ENCODE measurements around the gene MEGF8. TPM values are rescaled to one million over a fixed set of nuclear protein-coding genes. Genes with fewer than 3 reads are reported as not detected.
"Not testable (repeated sequence)": the region's sequence is repeated elsewhere in the genome, so short reads cannot be mapped to it uniquely, and the experiment has no call there.

MEGF8 gene
- polyA plus RNA-seq, 12 donors = 19.3 to 31.5 (median 23.5) TPM; not detected in 1

DNA sequence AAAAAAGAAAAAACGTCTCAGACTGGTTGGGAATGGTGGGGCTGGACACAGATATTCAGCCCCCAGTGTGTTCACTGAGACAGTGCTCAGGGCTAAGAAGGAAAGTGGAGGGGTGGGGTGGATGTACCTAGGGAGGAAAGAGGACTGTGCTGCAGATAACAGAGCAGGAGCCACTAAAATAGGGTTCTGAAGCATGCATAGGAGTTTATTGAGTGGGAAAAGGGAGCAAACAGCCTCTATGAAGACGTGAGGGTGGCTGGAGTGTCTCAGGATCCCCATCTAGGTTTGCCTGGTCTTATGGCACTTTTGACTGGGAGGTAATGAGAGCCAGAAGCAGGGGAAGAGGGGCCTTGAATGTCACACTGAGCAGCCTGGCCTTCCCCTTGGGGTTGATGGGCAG is 3.4 kb downstream of the MEGF8 start:
- DNase-seq = no peak

DNA sequence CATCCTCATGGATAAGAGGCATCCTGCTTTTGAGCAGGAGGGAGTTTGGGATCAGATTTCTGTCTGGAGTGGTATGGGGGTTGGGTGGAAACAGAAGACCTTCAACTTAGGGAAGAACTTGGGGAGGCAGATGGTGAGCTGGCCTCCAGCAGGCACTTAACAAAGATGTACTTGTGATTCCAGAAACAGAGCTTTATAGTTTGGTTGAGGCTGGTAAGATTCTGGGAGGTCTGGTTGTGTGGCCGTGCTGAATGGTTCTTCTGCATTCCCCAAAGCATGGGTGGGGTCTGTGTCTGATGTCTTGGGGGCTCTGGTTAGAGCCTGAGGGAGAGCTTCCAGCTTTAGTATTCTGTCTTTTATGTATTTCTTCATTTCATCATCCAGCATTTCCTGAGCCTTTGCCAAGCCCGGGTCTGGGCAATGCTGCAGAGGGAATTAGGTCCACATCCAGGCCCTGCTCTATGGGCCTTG is 4.8 kb downstream of the MEGF8 start:
- no peak for DNase-seq

DNA sequence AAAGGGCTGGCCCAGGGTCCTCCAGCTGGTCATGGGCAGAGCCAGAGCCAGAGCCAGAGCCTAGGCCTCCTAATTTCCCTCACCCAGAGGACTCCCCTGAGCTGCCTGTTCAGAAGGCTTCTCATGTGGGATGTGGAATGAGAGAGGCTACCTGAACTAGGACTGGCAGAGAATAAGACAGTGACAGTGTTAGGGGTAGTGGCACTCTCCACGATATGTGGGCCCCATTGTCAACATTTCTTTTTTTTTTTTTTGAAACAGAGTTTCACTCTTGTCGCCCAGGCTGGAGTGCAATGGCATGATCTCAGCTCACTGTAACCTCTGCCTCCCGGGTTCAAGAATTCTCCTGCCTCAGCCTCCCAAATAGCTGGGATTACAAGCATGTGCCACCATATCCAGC is 5.9 kb downstream of the MEGF8 start:
- DNase-seq = not testable (repeated sequence)

DNA sequence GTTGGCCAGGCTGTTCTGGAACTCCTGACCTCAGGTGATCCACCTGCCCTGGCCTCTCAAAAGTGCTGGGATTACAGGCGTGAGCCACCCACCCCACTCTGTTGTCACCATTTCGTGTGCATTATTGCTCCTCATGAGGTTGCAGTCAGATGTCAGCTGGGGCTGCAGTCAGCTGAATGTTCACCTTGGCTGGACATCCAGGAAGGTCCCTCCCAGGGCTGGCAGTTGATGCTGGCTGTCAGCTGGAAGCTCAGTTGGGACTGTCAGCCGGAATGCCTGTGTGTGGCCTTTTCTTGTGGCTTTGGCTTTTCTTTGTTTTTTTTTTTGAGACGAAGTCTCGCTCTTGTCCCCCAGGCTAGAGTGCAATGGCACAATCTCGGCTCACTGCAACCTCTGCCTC is 6.6 kb downstream of the MEGF8 start:
- DNase-seq = no peak

DNA sequence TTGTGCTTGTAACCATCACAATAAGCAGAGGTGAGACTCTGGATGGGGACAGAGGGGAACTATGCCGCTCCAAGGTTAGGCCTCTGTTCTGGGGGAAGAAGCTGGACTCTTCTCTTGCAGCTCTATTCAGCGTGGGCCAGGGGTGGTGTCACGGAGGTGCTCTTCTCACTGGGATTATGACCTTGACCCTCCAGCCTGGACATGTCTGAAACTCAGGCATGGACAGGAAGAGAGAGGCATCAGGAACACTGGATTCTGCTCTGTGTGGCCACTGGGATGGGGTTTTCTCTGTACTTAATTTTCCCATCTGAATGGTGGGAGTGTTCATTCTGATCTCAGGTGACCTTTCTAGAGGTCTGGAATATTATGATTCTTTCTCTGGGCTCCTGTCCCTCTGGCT is 7.6 kb downstream of the MEGF8 start:
- no peak for DNase-seq

DNA sequence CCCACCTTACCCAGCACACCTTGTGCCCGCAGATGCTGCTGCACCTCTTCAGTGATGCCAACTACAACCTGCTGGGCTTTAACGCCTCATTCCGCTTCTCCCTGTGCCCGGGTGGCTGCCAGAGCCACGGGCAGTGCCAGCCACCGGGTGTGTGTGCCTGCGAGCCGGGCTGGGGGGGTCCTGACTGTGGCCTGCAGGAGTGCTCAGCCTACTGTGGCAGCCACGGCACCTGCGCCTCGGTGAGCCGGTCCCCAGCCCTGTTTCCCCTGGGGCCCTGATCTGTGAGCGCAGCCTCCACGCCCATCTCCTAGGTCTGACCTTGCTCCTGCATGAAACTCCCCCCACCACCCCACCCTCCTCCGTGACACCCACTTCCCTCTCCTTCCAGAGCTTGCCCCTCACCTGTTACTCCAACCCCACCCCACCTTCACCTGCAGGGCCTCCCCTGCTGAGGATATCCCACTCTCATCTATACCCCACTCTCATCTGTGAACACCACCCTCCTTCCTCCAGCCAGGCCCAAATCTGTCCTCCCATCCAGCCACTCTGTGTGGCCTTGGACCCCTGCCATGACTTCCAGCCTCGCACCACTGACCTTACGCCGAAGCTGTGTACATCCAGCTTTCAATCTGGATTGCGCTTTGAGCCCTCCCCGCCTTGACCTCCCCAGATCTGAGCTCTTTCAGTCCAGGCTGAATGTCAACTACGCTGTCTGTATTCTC is 8.7 kb downstream of the MEGF8 start:
- DNase-seq = no peak

DNA sequence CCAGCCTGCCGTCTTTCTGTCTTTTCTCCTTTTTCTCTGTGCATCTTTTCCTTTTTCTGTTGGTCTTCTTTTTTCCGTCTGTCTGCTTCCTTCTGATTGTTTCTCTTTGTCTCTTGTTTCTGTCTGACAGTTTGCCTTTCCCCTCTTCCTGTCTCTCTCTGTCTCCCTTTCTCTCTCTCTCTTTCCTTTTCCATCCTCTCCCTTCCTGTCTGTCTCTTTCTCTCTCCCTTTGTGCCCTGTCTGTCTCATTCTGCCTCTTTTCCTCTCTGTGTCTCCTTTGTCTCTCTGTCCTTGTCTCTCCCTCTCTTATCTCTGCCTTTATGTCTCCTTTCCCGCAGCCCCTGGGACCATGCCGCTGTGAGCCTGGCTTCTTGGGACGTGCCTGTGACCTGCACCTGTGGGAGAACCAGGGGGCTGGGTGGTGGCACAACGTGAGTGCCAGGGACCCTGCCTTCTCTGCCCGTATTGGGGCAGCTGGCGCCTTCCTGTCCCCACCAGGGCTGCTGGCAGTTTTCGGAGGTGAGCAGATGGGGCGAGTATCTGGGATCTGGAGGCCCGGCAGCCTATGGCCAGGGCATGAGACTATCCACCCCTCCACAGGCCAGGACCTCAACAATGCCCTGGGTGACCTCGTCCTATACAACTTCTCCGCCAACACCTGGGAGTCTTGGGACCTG is 9.4 kb downstream of the MEGF8 start:
- DNase-seq = no peak

DNA sequence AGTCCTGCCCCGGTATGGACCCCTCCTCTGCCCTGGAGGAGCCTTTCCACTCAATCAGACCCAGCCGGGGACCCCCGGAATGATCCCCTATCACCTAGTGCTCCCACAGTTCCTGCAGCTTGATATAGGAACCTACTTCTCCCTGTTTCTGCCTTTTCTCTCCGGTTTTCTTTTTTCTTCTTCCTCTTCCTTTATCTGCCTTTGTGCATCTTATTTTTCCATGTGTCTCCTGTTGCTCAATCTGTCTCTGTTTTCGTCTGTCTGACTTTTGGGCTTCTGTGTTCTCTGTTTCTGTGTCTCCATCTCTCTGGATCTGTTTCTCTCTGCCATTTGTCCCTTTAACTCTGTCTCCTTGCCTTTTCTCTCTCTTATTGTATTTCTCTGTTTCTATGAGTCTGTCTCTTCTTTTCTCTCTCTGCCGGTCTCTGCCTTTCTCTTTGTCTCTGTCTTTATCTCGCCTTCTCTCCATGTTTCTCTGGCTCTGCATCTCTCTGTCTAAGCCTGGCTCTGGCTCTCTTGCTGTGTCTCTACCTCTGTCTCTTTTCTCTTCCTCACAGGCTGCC is 10.0 kb downstream of the MEGF8 start:
- DNase-seq = no peak

DNA sequence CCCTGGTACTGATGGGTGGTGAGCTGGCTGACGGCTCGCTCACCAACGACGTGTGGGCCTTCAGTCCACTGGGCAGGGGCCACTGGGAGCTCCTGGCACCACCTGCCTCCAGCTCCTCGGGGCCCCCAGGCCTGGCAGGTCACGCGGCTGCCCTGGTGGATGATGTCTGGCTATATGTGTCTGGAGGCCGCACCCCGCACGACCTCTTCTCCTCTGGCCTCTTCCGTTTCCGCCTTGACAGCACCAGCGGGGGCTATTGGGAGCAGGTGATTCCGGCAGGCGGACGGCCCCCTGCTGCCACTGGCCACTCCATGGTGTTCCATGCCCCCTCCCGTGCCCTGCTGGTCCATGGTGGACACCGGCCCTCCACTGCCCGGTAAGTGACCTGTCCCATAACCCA is 10.5 kb downstream of the MEGF8 start:
- no peak for DNase-seq

DNA sequence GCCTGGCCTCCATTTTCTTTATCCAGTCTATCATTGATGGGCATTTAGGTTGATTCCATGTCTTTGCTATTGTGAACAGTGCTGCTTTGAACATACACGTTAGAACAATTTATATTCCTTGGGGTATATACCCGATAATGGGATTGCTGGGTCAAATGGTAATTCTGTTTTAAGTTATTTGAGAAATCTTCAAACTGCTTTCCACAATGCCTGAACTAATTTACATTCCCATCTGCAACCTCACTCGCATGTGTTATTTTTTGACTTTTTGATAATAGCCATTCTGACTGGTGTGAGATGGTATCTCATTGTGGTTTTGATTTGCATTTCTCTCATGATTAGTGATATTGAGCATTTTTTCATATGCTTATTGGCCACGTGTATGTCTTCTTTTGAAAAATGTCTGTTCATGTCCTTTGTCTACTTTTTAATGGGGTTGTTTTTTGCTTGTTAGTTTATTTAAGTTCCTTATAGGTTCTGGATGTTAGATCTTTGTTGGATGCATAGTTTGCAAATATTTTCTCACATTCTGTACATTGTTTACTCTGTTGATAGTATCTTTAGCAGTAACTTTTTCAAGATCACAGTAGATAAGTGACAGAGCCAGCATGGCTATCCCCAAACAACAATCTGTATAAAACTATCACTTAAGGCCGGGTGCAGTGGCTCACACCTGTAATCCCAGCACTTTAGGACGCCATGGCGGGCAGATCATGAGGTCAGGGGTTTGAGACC is 13.9 kb downstream of the MEGF8 start:
- DNase-seq = not testable (repeated sequence)

DNA sequence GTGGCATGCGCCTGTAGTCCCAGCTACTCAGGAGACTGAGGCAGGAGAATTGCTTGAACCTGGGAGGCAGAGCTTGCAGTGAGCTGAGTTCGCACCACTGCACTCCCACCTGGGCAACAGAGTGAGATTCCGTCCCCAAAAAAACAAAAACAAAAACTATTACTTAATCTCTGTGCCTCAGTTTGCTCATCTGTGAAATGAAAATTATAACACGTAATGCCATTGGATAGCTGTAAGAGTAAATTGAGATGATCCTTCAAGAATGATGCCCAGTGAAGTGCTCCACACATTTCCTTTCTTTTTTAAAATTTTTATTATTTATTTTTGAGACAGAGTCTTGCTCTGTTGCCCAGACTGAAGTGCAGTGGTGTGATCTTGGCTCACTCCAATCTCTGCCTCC is 14.5 kb downstream of the MEGF8 start:
- DNase-seq = not testable (repeated sequence)

DNA sequence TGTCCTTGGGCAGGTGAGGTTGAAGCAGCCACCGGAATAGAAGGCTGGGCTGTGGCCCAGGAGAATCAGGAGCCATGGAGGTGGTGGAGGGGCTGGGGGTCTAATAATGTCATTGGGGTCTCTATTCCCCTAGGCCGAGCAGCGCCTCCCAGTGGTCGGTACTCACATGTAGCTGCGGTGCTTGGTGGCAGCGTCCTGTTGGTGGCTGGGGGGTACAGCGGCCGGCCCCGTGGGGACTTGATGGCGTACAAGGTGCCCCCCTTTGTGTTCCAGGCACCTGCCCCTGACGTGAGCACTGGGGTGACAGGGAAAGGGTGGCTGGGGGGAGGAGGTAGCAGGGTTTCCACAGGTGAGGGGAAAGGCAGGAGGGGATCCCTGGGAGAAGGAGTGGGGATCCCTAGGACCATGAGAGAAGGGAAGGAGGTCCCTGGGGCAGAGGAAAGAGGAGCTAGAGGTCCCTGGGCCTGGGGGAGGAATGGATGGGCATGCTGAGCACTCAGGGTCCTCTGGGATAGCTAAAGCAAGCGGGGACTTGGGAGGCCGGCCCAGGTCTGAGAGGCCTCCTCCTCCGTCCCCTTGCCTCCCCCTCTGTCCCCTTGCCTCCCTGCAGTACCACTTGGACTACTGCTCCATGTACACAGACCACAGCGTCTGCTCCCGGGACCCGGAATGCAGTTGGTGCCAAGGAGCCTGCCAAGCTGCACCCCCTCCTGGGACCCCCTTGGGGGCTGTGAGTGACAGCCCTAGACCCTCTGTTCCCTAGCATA is 18.1 kb downstream of the MEGF8 start:
- DNase-seq = no peak

DNA sequence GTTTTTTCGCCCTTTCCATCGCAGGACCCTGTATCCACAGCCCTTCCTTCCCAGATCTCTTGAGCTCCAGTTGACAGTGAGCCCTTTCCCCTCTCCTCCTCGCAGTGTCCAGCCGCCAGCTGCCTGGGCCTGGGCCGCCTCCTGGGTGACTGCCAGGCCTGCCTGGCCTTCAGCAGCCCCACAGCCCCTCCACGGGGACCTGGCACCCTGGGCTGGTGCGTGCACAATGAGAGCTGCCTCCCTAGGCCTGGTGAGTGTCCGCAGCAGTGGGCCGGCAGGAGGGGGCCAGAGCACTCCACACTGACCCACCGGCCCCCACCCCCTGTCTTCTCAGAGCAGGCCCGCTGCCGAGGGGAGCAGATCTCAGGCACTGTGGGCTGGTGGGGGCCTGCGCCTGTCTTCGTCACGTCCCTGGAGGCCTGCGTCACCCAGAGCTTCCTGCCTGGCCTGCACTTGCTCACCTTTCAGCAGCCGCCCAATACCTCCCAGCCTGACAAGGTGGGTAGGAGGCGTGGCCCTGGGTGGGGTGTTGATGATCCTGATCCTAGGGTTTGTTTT is 19.0 kb downstream of the MEGF8 start:
- DNase-seq = no peak

DNA sequence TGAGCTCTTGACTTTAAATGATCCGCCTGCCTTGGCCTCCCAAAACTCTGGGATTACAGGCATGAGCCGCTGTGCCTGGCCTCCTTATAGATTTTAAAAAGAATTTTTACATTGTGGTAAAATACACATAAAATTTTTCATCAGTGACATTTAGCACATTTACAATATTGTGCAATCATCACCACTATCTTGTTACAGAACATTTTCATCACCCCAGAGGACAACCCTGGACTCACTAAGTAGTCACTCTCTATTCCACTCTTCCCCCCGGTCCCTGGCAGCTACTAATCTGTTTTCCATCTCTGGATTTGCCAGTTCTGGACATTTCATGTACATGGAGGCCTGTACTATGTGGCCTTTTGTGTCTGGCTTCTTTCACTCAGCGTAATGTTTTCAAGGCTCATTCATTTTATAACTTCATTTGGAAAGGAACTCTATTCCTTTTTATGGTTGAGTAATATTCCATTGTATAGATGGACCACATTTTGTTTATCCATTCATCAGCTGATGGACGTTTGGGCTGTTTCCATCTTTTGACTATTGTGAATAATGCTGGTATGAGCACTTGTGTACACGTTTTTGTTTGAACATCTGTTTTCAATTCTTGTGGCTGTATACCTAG is 19.9 kb downstream of the MEGF8 start:
- DNase-seq = no peak

DNA sequence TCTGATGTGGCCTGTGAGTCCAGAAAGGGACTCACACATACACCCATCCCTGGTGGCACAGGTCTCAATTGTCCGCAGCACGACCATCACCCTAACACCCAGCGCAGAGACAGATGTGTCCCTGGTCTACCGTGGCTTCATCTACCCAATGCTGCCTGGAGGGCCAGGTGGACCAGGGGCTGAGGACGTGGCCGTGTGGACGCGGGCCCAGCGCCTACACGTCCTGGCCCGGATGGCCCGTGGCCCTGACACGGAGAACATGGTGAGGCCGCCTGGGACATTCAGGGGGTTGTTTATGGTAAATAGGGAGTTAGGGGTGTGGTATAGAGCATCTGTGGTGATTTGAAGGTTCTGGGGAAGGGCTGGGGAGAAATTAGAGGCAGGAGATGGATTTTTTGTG is 22.8 kb downstream of the MEGF8 start:
- DNase-seq = no peak

DNA sequence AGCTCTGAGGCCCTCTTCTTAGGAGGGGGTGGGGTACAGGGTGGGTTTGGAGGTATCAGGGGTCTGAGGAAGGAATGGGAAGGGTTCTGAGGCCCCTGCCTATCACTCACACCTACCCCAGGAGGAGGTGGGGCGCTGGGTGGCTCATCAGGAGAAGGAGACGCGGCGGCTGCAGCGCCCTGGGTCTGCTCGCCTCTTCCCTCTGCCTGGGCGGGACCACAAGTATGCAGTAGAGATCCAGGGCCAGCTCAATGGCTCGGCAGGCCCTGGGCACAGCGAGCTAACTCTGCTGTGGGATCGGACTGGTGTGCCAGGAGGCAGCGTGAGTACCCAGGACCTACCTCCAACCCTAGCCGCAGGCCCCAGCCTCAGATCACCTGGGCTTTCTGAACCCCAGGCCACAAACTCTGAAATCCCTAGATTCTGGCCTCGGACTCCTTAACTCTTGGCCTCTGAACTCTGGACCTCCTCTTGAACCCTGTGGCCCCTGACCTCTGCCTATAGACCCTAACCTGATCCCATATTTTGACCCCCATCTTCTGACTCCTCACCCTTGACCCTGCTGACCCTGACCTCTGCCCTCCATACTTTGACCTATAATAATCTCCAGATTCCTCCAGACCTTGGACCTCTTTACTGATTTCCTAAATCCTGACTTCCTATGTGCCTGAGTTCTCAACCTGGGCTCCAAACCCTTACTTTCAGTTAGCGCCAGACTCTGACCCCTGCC is 24.1 kb downstream of the MEGF8 start:
- no peak for DNase-seq

DNA sequence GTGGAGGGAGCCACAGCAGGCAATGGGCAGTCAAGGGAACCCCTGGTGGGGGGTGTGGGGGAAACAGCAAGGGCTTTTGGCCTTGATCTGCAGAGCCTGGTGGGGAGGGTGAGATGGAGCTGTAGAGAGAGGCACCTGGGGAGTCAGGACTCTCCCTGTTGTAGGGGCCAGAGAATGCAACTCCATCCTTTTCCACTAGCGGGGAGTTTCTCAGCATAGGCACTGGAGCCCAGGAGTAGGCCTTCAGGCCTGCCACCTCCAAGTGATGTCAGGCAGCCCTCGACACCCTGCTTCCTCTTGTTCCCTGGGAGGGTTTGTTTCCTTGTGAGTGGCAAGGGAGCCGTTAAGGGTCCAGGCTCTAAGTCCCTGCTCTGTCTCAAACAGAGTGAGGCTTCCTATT is 25.0 kb downstream of the MEGF8 start:
- no peak for DNase-seq

DNA sequence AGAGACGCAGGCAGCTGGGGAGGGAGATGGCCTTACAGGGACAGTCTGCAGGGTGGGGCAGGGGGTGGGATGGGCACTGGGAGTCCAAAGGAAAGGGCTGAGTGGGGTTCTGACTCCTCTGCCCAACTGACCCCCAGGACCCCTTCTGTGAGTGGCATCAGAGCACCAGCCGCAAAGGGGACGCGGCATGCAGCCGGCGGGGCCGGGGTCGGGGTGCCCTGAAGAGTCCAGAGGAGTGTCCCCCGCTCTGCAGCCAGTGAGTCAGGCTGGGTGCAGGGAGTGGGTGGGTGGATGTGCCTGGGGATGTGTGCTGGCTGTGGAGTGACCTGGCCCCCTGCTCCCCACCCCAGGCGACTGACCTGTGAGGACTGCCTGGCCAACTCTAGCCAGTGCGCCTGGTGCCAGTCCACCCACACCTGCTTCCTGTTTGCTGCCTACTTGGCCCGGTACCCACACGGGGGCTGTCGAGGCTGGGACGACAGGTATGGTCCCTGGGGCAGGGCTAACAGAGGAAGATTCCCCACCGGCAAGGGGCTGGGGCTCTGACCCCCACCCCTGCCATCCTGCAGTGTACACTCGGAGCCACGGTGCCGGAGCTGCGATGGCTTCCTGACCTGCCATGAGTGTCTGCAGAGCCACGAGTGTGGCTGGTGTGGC is 25.8 kb downstream of the MEGF8 start:
- DNase-seq = no peak

Measured in muscle of arm (tissue), 12 donors.